ENCODE measurements around the gene SEPTIN7.

Gene SEPTIN7

DNA sequence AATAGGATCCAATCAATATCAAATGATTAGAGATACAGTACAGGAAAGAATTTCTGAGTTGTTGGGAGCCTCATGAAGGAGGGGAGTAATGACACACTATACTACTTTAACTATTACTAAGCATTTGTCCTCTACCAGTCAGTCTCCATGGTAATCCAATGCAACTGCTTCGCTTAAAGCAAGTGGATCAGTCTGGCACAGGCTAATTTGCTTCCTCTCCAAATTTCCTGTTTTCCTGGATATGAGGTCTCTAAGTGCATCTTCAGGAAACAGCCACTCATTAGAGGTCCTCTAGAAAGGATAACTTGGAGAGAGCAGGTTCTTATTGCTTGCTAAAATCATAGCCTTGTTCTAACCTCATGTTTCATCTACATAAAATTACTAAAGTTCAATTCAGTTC lies 8.4 kb upstream of the SEPTIN7 start:
- DNase-seq: no peak

DNA sequence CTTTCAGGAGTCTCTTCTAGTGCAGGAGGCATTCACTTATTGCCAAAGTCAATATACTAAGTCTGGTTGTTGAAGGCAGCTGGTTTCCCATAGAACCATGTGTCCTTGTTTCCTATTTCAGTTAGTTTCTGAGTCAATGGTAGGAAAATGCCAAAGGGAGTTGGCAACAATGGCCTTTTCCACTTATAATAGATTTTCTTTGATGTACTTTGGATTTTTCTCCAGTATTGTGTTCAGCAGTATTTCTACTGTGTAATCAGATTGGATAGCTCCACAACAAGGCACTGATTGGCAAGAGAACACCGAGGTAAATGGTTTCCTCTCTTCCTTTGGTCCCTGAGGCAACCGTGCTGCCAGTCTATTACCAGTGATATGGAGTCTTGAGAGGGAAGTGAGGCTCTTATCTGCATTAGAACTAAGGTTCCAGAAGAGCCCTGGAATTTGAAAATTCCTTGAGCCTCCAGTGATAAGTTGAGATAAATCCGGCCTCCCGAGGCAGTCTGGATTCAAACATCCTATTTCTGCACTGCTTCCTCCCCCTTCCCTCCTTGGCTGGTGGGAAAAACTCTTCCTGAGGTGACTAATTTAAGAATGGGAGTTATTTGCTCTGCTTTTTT lies 7.9 kb upstream of the SEPTIN7 start:
- DNase-seq: no peak

DNA sequence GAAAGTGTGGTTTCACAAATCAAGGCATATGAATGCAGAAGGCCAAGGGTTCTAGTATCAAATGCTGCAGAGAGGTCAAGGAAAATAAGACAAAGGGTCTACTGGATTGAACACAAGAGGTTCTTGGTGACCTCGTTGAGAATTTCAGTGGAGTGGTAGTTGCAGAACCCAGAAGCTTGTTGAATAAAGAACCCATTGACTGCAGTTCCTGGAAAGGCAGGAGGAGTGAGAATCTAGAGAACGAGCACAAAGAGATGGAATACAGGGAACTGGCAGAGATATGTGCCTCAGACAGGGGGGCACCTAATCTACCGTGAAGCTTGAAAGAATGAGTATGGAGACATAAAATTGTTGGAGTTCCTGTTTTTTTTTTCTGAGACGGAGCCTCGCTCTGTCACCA lies 3.5 kb upstream of the SEPTIN7 start:
- no peak for DNase-seq

GRCh38 chr7:35799846-35800717 lies 775 bp upstream of the SEPTIN7 start:
- peak; percentile 93 for DNase-seq

DNA sequence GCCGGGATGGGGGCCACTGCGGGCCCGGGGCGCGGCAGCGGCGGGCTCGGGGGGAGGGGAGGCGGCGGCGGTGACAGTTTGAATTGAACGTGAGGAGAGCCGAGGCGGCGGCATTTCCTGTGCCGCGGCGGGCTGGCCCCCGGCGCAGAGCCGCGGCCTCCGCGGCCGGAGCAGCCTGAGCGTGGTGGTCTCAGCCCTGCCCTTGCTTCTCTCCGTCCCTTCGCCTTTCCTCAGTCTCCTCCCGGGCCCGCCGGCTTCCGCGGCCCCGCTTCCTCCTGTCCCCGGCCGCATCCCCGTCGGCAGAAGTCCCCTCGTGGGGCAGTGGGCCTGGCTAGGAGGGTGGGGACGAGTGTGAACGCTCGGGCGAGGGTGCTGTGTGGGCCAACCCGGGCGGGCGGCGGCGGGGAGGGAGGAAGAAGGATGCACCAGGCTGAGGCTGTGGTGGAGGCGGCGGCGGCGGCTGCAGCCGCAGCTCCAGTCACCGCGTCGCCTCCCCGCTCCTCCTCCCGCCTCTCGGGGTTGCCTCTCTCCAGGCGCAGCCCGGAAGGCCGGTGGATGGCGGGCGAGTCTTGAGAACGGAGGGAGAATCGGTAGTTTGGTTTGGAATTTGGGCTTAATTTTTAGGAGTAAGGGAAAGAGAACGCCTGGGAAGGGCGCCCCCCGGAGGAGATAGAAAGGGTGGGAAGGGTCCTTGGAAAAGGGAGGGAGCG lies 690 bp downstream of the SEPTIN7 start:
- peak; percentile 77 for DNase-seq

DNA sequence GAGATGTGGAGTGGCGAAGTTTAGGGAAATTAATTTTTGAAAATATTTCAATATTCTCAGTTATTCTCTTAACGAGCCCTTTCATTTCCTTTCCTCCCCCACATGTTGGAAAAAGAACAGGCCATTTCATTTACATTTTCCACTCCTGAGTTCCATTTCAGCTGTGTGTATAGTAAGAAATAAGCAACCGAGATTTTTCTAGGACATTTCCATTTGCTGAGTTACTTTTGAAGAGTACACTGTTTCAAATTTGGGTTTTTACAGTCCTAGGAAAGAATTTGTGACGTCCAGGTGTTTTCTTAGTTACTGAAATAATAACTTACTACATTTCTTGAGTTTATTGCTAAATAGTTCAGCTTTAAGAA lies 1.2 kb downstream of the SEPTIN7 start:
- DNase-seq: no peak

DNA sequence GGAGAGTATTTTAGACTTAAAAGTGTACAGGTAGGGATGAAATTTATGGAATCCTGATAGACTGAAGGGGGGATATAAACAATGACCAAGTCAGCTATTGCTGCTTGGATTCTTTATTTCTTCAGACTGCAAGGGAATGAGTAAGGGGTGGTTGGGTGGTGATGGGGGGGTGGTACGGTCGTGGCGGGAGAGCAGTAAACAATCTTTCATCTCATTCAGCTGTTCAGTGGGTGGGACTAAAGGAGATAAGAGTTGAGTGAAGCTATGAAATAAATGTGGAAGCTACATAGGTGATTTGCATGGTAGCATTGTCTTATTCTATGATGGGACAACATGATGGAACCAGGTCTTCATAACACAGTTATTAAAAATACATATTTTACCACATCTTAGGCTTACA lies 1.8 kb downstream of the SEPTIN7 start:
- DNase-seq: no peak

GRCh38 chr7:35804231-35804970 lies 3.5 kb downstream of the SEPTIN7 start:
- no peak for DNase-seq

GRCh38 chr7:35805876-35806275 lies 5.0 kb downstream of the SEPTIN7 start:
- DNase-seq: peak; percentile 40

GRCh38 chr7:35816514-35816913 lies 15.7 kb downstream of the SEPTIN7 start:
- DNase-seq: no peak

DNA sequence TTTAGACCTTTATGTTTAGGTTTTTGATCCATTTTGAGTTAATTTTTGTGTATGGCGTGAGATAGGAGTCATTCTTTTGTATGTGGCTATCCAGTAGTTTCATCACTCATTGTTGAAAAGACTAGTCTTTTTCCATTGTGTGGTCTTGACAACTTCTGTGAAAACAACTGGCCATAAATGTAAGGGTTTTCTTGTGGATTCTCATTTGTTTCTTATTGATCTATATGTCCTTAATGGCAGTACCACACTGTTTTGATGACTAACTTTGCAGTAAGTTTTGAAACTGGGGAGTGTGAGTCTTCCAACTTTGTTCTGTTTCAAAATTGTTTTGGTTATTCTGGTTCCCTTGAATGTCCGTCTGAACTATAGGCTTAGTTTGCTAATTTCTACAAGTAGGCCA lies 16.3 kb downstream of the SEPTIN7 start:
- no peak for DNase-seq

GRCh38 chr7:35817930-35818329 lies 17.1 kb downstream of the SEPTIN7 start:
- DNase-seq: no peak

- no peak for DNase-seq
These were observed 17.7 kb downstream of the SEPTIN7 start for GRCh38 chr7:35818513-35818912.

GRCh38 chr7:35819310-35819709 lies 18.5 kb downstream of the SEPTIN7 start:
- no peak for DNase-seq

- no peak for DNase-seq
These were observed 19.3 kb downstream of the SEPTIN7 start for GRCh38 chr7:35819954-35820703.

- no peak for DNase-seq
These were observed 20.0 kb downstream of the SEPTIN7 start for GRCh38 chr7:35820858-35821257.

DNA sequence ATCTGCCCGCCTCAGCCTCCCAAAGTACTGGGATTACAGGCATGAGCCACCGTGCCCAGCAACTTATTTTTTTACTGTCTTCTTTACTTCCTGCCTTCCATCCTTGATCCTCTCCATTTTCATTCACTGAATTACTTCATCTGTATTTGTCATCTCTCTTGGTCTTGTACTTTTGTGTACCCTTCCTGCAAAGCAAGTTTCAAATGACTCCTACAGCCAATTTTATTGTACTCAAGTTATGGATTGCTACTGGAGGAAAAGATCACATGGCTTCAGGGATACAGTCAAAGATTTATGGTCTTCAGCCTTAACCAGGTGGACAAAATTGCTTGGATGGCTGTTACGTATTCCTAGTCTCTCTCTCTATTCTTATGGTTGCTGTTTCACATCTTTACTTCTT lies 22.6 kb downstream of the SEPTIN7 start:
- DNase-seq: no peak

- DNase-seq: no peak
These were observed 25.1 kb downstream of the SEPTIN7 start for GRCh38 chr7:35825974-35826373.

- DNase-seq: no peak
These were observed 25.9 kb downstream of the SEPTIN7 start for GRCh38 chr7:35826751-35827150.

GRCh38 chr7:35828817-35829216 lies 28.0 kb downstream of the SEPTIN7 start:
- DNase-seq: no peak

- DNase-seq: no peak
These were observed 30.4 kb downstream of the SEPTIN7 start for GRCh38 chr7:35831208-35831607.

Data from suppressor macrophage treated with lipopolysaccharide for 4 hours (primary cell).